Measurements from ENCODE around the gene CBX2.

The CBX2 gene

GRCh38 chr17:79786930-79787643 lies 9.1 kb downstream of the CBX2 start:
- no peak for DNase-seq (ENCODE audit: low read depth in 2 of 2)

DNA sequence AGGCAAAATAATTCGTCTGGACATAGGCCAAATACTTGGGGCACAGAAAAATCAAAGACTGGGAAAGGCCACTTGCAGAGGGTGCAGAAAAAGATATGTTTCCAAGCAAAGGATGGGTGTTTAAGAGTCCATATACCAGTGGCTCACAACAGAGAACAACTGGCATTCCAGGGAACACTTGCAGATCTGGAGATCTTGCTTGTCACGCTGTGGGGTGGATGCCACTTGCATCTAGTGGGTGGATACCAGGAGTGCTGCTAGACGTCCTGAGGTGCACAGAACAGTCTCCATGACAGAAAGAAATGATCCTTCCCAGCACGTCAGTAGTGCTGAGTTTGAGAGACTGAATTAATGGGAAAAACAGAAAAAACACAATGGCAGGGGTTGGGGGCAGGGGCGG lies 10.5 kb downstream of the CBX2 start:
- no peak for DNase-seq (ENCODE audit: low read depth in 2 of 2)

- DNase-seq (ENCODE audit: low read depth in 2 of 2) = no peak
These were observed 11.3 kb downstream of the CBX2 start for GRCh38 chr17:79788989-79789942.

GRCh38 chr17:79789943-79790804 lies 12.2 kb downstream of the CBX2 start:
- no peak for DNase-seq (ENCODE audit: low read depth in 2 of 2)

GRCh38 chr17:79790805-79791734 lies 13.1 kb downstream of the CBX2 start:
- DNase-seq (ENCODE audit: low read depth in 2 of 2) = no peak

DNA sequence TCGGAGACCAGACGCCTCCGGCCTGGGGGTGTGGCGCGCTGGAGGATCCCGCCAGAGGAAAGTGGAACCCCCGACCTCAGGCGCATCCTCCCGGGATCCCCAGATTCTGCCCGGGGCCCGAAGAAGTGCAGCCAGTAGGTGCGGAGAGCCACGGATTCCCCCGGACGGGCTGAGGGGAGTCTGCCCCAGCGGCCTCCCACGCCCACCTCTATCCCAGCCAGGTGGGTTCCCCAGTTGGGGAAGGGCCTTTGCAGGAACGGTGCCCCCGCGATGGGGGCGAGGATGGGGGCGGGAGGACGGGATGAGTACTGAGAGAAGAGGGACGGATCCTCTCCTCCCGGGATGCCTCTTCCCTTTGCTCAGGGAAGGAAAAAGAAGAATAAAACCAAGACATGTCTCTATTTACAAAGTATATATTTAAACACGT lies 13.8 kb downstream of the CBX2 start:
- DNase-seq (ENCODE audit: low read depth in 2 of 2) = no peak

GRCh38 chr17:79792341-79792871 lies 14.5 kb downstream of the CBX2 start:
- no peak for DNase-seq (ENCODE audit: low read depth in 2 of 2)

GRCh38 chr17:79792984-79793923 lies 15.3 kb downstream of the CBX2 start:
- no peak for DNase-seq (ENCODE audit: low read depth in 2 of 2)

DNA sequence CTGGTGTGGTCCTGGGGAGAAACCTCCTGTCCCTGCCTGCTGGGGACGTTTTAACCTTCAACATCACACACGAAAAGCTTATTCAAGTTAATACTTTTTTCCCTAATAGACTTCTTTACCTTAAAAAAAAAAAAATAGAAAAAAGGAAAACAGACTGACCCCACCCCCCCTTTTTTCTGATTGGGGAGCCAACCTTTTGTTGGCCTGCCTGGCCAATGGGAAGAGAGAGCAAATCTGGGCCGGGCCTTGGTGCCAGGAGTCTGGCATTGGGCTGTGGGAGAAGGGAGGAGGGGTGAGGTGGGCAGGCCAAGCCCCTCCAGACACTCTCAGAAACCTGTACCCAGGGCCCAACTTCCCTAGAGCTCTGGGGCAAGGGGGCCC lies 16.0 kb downstream of the CBX2 start:
- no peak for DNase-seq (ENCODE audit: low read depth in 2 of 2)

DNA sequence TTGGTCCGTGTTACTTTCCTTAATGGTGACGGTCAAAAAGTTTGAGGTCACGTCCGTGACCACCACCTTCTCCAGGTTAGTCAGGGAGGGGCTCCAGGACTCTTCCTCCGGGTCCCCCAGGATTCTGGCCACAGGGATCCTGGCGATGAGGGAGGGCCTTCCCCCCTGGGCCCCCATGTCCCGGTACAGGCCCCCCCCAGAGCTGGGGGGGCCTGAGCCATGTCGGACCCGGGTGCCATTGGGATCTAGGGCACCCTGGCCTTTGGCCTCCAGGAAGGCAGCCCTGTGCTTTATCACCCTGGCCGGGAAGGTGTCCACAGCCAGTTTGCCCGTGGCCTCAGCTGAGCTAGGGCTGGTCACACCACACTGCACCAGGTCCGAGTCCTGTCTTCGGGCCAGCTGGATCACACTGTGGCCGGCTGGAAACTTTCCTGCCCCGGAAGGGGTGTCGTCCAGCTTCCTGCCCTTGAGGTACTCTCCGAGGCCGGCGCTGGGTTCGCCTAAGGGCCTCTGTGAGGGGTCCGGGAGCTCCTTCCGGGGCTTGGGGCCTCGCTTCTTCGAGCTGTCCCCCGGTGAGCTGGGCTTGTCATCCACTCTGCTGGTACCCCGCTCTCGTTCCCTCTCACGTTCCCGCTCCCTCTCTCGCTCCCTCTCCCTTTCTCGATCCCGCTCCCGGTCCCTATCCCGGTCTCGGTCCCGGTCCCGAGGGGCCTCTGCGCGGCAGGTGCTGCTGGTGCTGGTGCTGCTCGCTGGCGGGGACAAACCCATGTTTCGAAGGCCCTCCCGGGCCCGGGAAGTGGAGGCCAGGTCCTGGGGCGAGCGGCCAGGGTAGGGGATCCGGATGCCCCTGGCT lies 16.9 kb downstream of the CBX2 start:
- DNase-seq (ENCODE audit: low read depth in 2 of 2) = no peak

GRCh38 chr17:79795795-79796443 lies 18.0 kb downstream of the CBX2 start:
- DNase-seq (ENCODE audit: low read depth in 2 of 2) = no peak

DNA sequence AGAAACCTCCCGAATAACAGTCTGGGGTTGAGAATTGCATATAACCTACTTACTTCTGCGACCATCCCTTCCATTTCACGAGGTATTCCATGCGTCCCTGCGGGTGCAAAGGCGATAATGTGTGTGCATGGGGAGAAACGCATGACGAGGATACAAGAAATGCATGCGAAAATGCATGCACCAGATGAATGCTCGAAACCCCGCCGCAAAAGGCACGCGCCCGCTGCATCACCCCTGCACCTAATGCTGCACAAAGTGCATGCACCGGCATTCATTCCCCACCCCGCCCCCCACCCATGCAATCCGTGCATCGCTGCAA lies 18.5 kb downstream of the CBX2 start:
- DNase-seq (ENCODE audit: low read depth in 2 of 2) = no peak

- DNase-seq (ENCODE audit: low read depth in 2 of 2) = peak; percentile 99
These were observed 19.0 kb downstream of the CBX2 start, which contains the start of gene CBX8 for GRCh38 chr17:79796763-79797491. CBX8 (minus strand) TSS chr17:79797077; CDS start chr17:79796998, 79 bp downstream.

DNA sequence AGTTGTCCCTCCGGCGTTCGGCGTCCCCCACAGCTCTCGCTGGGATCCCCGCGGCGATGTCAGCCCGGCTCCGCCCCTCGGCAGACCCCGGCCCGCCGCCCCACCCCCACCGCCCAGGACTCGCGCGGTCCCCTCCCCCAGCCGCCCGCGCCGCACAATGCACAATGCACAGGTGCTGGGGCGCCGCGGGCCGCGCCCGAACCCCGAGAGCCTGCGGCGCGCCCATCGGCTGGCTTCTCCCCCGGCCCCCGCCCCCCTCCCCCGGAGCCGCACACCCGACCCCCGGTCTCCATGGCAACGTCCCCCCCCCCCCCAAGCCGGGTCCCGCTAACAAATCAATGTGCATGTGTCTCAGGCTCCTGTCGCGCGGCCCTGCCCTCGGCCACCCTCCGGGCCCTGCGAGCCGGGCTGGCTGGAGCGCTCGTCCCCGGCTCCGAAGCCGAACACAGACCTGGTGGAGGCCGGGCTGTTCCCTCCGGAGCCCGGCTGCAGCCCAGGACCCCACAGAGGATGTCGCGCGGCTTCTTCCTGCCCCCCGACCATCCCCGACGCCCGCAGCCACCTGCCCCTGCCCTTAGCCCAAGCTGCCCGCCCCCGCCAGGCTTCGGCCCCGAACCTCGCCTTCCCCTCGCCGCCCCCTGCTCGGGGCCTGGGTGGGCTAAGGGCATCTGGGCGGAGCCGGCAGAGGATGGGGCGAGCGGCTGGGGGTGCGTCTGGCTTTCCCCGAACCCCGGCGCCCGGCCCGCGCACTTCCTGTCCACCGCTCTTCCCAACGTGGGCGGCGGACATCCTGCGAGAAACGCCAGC lies 19.7 kb downstream of the CBX2 start:
- DNase-seq (ENCODE audit: low read depth in 2 of 2) = no peak

DNA sequence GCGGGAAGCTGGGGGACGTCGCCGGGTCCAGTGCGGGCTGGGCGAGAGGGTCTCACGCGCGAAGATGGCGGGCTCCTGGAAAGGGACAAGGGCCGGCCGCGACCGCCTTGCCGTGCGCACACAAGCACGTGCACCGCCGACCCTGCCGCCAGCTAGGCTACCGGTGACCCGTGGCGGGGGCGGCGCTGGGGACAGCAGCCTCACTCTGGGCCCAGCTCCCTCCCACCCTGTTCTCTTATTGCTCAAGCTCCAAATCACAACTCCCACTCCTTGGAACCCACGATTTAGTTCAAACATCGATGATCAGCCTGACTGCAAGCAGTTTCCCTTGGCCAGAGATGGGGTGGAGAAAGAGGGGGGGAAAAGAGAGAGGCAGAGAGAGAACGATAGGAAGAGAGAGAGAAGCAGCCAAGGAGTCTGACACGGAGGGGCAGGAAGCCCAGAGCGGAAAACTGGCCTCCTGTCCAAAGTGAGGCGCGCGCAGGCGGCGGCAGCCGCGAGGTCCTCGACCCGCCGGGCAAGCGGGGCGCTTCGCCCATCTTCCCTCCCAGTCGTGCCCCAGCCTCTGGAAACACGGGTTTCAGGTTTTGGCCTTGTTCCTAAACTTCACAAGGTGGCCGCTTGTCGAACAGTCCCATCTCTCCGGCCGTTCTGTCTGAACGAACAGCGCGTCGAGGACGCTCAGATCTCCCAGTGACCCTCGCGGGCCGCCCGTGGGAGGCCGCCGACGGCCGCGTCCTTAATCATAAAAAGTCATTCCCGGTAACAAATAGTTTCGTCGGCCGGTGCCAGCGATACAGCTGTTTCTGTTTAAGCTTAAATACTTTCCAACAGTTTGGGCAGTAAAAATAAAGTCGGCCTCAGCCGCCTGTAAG lies 20.6 kb downstream of the CBX2 start:
- DNase-seq (ENCODE audit: low read depth in 2 of 2) = no peak

GRCh38 chr17:79799174-79799537 lies 21.2 kb downstream of the CBX2 start:
- no peak for DNase-seq (ENCODE audit: low read depth in 2 of 2)

All from activated CD4-positive, alpha-beta T cell treated with anti-CD3 and anti-CD28 coated beads for 24 hours (primary cell).